Mammary epithelial cell (primary cell): ENCODE measurements around the gene KSR1.

ENCODE experiments used
- CTCF ChIP-seq, 2 donors: IDR thresholded peaks in 1 of 2; conservative IDR thresholded peaks in 1 of 2; 2 replicates each; pipeline ENCODE4 v1.5.1; 2011 to 2012; ENCODE audit warnings: inconsistent platforms in 2 of 2, low read length in 2 of 2, mild to moderate bottlenecking in 2 of 2, control low read depth in 1 of 2, low read depth in 1 of 2; ENCODE audit not compliant: insufficient read depth in 1 of 2; ENCODE audit errors: extremely low read depth in 1 of 2
- EZH2 ChIP-seq: IDR thresholded peaks from 2 replicates; pipeline ENCODE4 v1.6.1; 2012; ENCODE audit warnings: low read length, inconsistent platforms, borderline replicate concordance

DNA sequence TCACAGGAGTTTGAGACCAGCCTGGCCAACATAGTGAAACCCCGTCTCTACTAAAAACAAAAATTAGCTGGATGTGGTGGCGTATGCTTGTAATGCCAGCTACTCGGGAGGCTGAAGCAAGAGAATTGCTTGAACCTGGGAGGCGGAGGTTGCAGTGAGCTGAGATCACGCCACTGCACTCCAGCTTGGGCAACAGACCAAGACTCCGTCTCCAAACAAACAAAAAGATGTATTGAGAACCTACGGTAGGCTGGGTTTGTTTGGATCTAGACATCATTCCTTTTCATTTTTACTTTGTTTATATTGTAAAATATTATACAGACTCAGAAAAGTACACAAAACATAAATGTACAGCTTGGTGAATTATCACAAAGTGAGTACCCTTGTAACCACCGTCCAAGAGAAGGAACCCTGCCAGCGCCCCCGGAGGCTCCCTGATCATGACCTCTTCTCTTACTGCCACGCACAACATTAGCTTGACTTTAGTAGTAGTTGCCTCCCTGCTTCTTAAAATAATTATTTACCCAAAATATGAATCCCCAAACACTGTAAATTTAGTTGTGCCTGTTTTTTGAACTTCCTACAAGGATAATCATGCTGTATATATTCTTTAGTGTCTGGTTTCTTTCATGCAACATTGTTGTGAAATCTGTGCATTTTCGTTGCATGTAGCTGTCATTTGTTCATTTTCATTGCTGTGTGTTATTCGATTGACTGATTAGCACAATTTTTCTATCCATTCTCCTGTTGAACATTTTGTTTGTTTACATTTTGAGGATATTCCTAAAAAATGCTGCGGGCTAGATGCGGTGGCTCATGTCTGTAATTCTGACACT lies 56.5 kb downstream of the KSR1 start:
- TF ChIP-seq CTCF (conservative IDR thresholded peaks at IDR 0.05 in 1 of 2, IDR thresholded peaks at IDR 0.05 in 1 of 2; ENCODE audit: extremely low read depth in 1 of 2, insufficient read depth in 1 of 2, low read depth in 1 of 2, low read length in 2 of 2) (no peak), EZH2 (no peak)
